Tibial nerve (tissue), 4 donors: Measurements from ENCODE around the gene MIGA1.

ENCODE experiments used
- CTCF ChIP-seq, 5 experiments: fragments of 200-600 bp in 3 of 5; fragments of 450-650 bp in 2 of 5; sonication (generic) in 3 of 5; IDR thresholded peaks; one replicate each; pipeline ENCODE4 v1.5.1; 2016 to 2019; ENCODE audit warnings: antibody characterized with exemption in 5 of 5, mild to moderate bottlenecking in 3 of 5, moderate library complexity in 2 of 5
- EP300 ChIP-seq, 2 donors: sonication (generic); formaldehyde crosslinking; IDR thresholded peaks; one replicate each; pipeline ENCODE4 v1.6.1; 2017; ENCODE audit warnings: antibody characterized with exemption in 2 of 2, mild to moderate bottlenecking in 1 of 2
- POLR2A ChIP-seq, 2 donors: fragments of 450-650 bp; IDR thresholded peaks; one replicate each; pipeline ENCODE4 v1.6.1; 2017; ENCODE audit warnings: antibody characterized with exemption in 2 of 2, mild to moderate bottlenecking in 2 of 2, moderate library complexity in 2 of 2

- TF ChIP-seq CTCF (IDR thresholded peaks at IDR 0.05) (no peak), POLR2A (IDR thresholded peaks at IDR 0.05) (no peak), EP300 (IDR thresholded peaks at IDR 0.05) (no peak)
These were observed 47.4 kb upstream of the MIGA1 start for GRCh38 chr1:77732090-77732489.
